Measurements from ENCODE around the gene MMD.

Gene MMD

DNA sequence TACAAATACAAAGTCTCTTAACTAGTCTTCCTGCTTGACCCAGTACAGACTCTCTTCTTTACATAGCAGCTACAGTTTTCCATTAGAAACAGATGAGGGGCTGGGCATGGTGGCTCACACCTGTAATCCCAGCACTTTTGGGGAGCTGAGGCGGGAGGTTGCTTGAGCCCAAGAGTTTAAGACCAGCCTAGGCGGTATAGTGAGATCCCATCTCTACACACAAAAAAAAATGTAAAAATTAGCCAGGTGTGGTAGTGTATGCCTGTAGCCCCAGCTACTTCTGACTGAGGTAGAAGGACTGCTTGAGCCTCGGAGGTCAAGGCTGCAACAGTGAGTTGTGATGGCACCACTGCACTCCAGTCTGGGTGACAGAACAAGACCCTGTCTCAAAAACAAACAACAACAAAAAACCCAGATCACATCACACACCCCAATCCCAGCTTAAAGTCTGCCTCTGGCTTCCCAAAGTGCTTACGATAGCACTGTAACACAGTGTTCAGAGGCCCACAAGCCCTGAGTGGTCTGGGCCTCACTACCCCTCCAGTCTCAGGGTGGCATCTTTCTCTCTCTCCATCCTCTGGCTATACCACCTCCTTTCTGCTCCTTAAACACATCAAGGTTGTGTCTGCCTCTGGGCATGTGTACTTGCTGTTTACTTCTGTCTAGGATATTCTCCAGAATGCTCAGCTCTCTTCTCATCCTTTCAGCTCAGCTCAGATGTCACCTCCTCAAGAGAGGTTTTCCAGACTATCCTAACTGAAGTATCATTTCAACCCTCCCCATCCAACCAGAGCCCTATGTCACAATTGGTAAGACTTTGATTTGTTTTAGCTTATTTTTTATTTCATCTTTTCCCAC, 4.0 kb downstream of the MMD start:
- no peak for TF ChIP-seq GATA2 (IDR thresholded peaks at IDR 0.05; ENCODE audit: low read depth, low read length)
- no peak for TF ChIP-seq GATA3 (IDR thresholded peaks at IDR 0.05; ENCODE audit: low read depth, low read length)

DNA sequence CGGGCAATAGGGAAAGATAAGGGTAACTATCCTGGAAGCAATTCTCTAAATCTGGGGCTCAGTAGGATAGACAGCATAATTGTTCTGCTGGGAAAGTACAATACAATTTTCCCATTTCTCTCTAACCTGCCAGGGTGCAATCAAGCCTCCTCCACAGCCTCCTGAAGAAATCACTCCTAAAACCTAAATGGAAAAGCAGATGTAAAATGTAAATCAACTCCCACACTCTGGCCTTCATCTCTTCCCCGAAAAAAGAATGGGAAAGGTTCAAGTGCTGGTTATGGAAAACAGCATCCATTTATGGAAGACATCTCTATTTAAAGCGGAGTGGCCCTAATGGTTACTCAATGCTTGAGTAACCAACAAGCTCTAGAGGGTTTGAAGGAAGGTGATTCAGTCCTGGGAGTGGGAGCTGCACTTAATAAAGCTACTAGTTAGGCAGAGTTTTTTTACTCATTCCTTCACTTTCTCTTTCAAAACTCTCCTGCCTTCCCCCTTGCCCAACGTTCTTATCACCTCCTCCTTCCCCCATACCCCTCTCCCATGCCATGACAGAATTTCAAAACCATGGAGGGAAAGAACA, 5.1 kb downstream of the MMD start:
- TF ChIP-seq GATA2 (IDR thresholded peaks at IDR 0.05; ENCODE audit: low read depth, low read length) (no peak), GATA3 (IDR thresholded peaks at IDR 0.05; ENCODE audit: low read depth, low read length) (no peak)

DNA sequence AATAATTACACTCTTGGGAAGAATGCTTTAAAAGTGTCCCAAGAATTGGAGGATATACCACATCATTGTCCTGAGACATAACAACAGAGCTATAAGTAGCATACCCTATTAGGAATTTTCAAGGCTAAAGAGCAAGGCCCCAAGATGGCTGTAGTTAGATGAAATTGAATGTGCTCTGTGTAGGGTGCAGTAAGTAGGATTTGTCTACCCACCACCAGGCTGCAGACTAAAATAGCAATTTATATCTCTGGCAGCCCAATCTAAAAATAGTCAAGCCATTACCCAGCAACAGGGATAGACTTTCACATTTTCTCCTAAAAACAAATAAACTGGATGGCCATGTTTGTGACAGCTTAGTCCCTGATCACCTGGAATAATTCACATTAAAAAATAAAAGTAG, 5.6 kb downstream of the MMD start:
- TF ChIP-seq GATA2 (IDR thresholded peaks at IDR 0.05; ENCODE audit: low read depth, low read length) (no peak), GATA3 (IDR thresholded peaks at IDR 0.05; ENCODE audit: low read depth, low read length) (no peak)

DNA sequence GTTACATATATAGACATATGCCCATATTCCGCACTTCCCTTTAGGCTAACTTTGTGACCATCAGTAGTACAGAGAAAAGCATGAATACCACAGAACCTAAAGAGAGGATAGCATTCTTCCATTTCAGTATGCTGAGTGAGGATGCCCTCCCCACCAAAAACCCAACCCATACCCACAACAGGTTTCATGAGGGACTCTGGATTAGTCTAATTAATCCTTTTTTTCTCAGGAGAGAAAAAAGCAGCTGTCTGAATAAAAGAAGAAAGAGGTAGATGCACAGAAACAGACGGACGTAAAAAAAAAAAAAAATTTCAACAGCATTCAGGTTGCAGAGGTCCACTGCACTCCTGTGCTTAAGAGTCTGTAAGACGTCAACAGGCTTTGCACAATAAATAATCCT, 6.7 kb downstream of the MMD start:
- TF ChIP-seq GATA2 (IDR thresholded peaks at IDR 0.05; ENCODE audit: low read depth, low read length) (no peak), GATA3 (IDR thresholded peaks at IDR 0.05; ENCODE audit: low read depth, low read length) (no peak)

DNA sequence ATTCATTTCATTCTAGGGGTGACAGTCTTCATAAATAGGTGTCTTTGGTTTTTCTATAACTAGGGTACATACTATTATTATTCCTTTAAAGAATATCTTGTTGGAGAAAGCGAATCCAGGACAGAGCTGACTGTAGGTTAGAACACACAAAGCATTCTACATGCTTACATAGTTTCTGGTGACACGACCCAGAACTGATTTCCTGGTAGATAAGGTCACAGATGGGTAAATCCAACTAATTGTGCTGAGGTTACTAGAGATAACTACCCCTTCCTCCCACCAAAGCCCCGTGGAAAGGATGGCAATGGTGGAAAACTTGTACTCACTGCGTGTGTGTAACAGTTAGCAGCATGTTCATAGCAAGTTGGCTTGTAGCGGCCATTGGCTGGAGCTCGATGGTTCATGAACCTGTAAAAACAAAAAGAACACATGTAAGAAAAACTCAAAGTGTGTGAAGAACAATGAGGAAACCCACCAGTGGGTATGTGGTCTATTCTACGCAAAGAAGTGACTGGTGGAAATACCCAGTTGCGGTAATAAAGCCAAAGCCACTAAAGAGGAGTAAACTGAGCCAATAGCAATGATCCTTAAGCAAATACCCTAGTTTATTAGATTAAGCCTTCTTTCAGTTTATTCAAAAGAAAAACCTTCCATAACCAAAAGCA, 7.7 kb downstream of the MMD start:
- peak; percentile 61 for TF ChIP-seq GATA3 (IDR thresholded peaks at IDR 0.05; ENCODE audit: low read depth, low read length)
- peak; percentile 58; the same call in 1 of the 2 replicates for TF ChIP-seq GATA2 (IDR thresholded peaks at IDR 0.05; ENCODE audit: low read depth, low read length)

DNA sequence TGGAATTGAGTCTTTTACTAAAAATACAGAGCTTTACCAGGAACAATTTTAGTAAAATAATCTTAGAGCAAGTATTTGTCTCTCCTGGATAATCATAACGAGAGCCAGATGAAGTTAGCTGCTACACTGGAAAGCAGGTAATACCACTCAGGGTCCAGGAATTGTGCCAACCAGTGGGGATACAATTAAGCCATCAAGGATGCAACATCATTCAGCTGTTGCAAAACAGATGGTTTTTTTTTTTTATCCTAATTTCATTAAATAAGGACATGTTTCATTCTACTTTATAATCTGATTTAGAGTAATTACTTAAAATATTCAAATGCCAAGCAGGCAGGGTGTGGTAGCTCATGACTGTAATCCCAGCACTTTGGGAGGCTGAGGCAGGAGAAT, 10.2 kb downstream of the MMD start:
- no peak; the same call in 1 of the 2 replicates for TF ChIP-seq GATA3 (IDR thresholded peaks at IDR 0.05; ENCODE audit: low read depth, low read length)
- TF ChIP-seq GATA2 (IDR thresholded peaks at IDR 0.05; ENCODE audit: low read depth, low read length) = no peak; the same call in 1 of the 2 replicates

DNA sequence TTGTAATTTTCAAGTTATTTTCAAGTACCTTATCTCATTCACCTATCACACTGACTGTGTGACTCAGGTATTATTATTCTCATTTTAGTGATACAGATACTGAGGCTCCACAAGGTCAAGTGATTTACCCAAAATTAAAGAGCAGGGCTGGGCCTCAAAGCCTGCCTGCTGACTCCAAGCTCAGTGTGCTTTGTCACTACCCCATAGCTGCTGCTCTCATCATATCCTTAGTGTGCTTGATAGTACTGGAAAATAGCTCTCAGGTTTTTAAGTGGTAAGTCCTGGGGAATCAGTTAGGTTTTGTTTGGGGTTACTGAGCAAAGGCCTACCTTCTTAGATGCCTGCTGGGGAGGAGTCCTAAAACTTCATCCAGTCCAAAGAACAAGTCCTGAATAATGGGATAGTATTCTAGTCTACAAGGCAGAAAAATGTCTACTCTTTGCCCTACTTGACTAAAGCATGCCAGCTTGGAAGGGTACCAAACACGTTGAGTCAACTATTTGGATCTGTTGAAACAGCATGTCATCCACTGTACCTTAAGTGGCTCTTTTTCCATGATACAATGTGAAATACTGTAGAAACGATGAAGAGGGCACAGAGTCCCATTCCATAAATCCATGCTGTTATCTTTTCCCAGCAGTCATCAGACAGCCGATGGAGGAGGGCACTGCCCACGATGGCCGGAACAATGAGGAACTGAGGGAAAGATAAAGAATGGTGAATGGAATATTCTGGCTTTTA, 10.7 kb downstream of the MMD start:
- TF ChIP-seq GATA3 (IDR thresholded peaks at IDR 0.05; ENCODE audit: low read depth, low read length) (no peak), GATA2 (IDR thresholded peaks at IDR 0.05; ENCODE audit: low read depth, low read length) (peak; percentile 92)

DNA sequence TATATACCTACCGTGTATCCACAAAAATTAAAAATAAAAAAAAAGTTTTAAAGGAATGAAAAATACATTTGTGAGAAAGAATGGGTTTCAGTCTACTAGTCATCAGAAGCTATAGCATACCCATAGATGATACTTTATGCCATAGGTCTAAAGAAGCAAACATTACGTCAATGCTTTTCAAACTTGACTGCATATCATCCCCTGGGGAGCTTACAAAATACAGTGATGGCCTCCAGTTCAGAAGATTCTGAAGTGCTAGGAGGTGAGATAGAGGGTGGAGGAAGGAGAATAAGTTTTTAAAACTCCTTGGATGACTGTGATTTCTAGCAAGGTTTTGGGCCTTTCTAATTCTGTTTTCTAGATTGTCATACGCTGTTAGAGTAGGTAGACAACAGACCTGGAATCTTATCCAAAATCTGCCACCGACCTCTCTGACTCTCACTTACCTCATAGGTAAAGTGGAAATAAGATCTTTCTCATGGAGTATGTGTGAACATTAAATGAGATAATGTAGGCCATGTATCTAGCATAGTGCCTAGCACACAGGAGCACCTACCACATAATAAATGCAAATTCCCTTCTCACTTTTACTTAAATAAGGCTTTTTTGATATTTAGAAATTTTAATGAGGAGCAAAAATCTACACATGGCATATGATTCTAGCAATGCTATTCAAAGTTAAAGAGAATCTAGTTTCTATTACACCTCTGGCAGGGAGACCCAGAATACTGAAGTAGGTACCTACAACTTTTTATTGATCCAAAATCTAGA, 12.4 kb downstream of the MMD start:
- TF ChIP-seq GATA3 (IDR thresholded peaks at IDR 0.05; ENCODE audit: low read depth, low read length) (no peak), GATA2 (IDR thresholded peaks at IDR 0.05; ENCODE audit: low read depth, low read length) (no peak)

DNA sequence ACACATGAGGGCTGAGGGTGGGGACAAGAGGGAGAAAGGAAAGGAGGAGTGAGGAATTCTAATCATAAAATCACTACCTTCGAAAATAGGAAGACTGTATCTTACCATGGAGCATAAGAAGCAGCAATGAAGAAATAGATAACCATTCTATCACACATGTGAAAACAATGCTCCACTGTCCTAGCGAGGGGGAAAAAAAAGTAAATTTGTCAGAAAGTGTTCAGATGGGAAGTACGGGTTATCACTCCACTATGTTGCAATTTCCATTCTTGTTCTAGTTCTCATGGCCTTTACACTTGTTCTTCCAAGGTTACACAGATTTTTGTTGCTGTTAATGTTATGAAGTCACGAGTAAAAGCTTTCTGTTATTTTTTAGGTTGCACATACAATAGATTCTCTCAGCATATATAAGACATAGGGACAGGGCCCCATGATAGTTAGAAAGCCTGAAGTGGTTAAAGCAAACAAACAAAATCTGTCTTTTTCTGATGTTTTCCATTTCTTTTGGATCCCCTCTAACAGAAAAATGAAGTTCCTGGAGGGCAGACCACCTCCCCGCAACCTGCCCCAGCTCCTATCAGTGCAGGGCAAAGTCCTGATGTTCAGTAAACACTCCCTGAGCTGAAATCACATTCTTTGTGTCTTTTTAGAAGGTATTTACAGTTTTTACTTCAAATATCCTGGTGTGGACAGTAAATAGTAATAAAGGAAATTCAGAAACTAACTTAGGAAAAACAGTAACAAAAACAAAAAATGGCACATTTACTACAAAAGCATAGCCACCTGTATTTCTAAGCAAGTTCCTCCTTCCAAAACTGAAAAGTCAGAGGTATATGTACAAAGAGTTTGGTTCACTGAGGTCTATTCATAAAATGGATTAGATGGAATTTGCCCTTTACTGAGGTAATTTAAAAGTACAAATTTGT, 13.7 kb downstream of the MMD start:
- no peak for TF ChIP-seq GATA2 (IDR thresholded peaks at IDR 0.05; ENCODE audit: low read depth, low read length)
- TF ChIP-seq GATA3 (IDR thresholded peaks at IDR 0.05; ENCODE audit: low read depth, low read length) = no peak

DNA sequence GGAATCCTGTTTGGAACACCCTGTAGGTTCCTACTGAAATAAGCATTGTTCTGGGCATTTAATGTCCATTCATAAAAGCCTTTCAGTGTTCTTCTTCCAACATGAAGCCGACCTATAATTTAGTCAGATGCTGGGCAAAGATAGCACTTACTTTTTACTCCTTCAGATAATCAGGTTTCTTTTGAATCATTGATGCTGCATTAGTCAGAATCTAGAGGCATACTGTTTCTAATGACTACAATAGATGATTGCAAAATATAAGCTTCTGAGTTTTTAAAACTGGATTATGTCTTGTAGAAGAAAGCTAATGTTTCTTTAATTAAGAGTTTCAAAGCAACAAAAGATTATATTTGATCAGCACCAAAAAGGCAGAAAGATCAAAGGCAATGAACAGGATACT, 16.0 kb downstream of the MMD start:
- TF ChIP-seq GATA3 (IDR thresholded peaks at IDR 0.05; ENCODE audit: low read depth, low read length) = no peak
- TF ChIP-seq GATA2 (IDR thresholded peaks at IDR 0.05; ENCODE audit: low read depth, low read length) = no peak

DNA sequence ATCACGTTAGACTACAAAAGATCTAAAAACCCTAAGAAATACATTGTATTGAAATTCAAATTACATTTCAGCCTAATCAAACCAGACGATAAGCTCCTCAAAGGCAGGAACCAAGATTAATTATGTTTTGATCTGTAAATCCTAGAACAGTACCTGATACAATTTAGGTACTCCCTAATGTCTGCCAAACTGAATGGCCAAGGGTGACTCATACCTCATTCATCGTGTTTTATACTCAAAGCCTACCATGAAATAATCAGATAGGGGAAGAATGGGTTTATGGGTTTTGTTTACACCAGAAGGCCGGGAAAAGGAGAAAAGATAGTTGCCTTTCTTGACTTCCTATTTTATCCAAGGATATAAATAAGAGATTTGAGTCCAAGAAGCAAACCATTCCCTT, 19.3 kb downstream of the MMD start:
- TF ChIP-seq GATA2 (IDR thresholded peaks at IDR 0.05; ENCODE audit: low read depth, low read length) (no peak), GATA3 (IDR thresholded peaks at IDR 0.05; ENCODE audit: low read depth, low read length) (no peak)

DNA sequence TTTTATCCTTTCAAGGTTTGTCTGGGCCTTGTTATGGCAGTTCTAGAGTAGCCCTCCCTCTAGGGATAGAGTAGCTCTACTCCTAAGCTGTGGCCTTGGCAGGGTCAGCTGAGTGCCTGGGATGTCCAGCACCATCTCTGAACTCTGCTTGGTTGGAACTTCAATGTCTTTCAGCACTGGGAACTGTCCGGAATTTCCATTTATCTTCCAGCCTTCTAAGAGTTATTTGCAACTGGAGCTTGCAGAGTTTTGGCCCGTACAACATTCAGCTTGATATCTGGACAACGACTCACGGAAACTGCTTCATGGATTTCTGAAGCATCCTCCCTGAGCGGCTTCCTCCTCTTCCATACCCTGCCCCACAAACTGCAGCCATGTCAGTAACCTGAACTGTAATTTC, 22.9 kb downstream of the MMD start:
- no peak for TF ChIP-seq GATA3 (IDR thresholded peaks at IDR 0.05; ENCODE audit: low read depth, low read length)
- TF ChIP-seq GATA2 (IDR thresholded peaks at IDR 0.05; ENCODE audit: low read depth, low read length) = no peak
